HUES64 (cell line): ENCODE results near the gene SYTL3.
"Not testable (repeated sequence)": the region's sequence is repeated elsewhere in the genome, so short reads cannot be mapped to it uniquely, and the experiment has no call there.

Experiments
- H3K27ac ChIP-seq: 2 replicates; pipeline ENCODE4 v1.7.0; 2013; ENCODE audit warnings: low read depth, low read length, inconsistent platforms
- H3K27me3 ChIP-seq: 2 replicates; pipeline ENCODE4 v1.6.1; 2013; ENCODE audit warnings: mild to moderate bottlenecking, low read length; ENCODE audit not compliant: insufficient read depth
- H3K36me3 ChIP-seq: 2 replicates; pipeline ENCODE4 v1.6.1; 2013; ENCODE audit warnings: mild to moderate bottlenecking, low read length; ENCODE audit not compliant: insufficient read depth
- H3K4me1 ChIP-seq: 2 replicates; pipeline ENCODE4 v1.6.1; 2013; ENCODE audit warnings: mild to moderate bottlenecking, low read length, moderate library complexity; ENCODE audit not compliant: insufficient read depth
- H3K4me3 ChIP-seq: 2 replicates; pipeline ENCODE4 v1.5.1; 2013; ENCODE audit warnings: mild to moderate bottlenecking, low read length, moderate library complexity
- H3K9ac ChIP-seq: 2 replicates; pipeline ENCODE4 v1.6.1; 2013; ENCODE audit warnings: mild to moderate bottlenecking, low read depth, low read length
- H3K9me3 ChIP-seq: 2 replicates; pipeline ENCODE4 v1.6.1; 2013; ENCODE audit warnings: low read depth, low read length; ENCODE audit not compliant: insufficient read depth
- WGBS: fragments of 150-250, 120-280 bp; methylation state at CpG from one replicate; pipeline ENCODE4 v1.1.7; 2013; ENCODE audit warnings: missing lambda C conversion rate; 5-methylcytosine and 5-hydroxymethylcytosine counted together

The SYTL3 gene

GRCh38 chr6:158625881-158626305 is 24.0 kb upstream of the SYTL3 start:
- H3K9ac ChIP-seq = no peak overlapping the region
- peaks cover 8% of the 10 kb centered on the region for H3K4me1 ChIP-seq
- H3K27ac ChIP-seq = no peak overlapping the region
- H3K4me3 ChIP-seq = no peak overlapping the region
- H3K9me3 ChIP-seq = no peaks in the 10 kb centered on the region
- 95% methylated on average over 15 of the region's 15 CpGs for WGBS
- H3K36me3 ChIP-seq = peaks cover 69% of the 10 kb centered on the region
- no peaks in the 10 kb centered on the region for H3K27me3 ChIP-seq

DNA sequence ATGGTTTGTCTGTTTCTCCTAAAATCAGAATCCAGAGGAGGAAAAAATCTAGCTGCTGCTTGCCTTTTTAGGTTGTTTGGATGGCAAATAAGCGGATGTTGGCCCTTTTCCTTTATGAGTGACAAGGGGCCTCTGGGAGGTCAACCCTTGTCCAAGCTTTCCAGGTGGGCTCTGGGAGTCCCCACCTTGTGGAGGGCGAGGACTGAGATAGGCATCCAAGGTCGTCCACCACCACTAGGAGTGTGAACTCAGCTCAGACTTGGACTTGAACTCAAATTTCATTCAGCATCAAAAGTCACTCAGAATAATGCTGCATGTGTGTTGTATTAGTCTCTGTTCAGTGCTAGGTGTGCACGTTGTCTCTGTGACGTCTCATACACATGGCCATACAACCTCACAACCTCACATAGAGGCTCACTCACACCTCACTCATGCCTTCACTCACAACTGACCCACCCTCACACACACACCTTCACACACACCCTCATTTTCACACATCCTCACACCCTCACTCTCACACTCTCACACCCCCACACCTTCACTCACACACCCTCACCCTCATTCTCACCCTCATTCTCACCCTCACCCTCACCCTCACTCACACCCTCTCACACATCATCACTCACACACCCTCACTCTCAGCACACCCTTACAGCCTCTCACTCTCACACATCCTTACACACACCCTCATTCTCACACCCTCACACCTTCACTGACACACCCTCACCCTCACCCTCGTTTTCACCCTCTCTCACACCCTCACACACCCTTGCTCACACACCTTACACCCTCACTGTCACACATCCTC is 23.3 kb upstream of the SYTL3 start:
- Histone ChIP-seq H3K4me3 (no peak overlapping the region), H3K9ac (no peak overlapping the region), H3K36me3 (peaks cover 70% of the 10 kb centered on the region), H3K4me1 (peaks cover 8% of the 10 kb centered on the region), H3K9me3 (no peaks in the 10 kb centered on the region), H3K27me3 (no peaks in the 10 kb centered on the region), H3K27ac (no peak overlapping the region)
- 94% methylated on average over 6 of the region's 6 CpGs for WGBS

GRCh38 chr6:158627168-158627939 is 22.5 kb upstream of the SYTL3 start:
- Histone ChIP-seq H3K4me3 (no peak overlapping the region), H3K9me3 (no peaks in the 10 kb centered on the region), H3K4me1 (peaks cover 8% of the 10 kb centered on the region), H3K27me3 (no peaks in the 10 kb centered on the region), H3K36me3 (peaks cover 70% of the 10 kb centered on the region), H3K9ac (no peak overlapping the region), H3K27ac (no peak overlapping the region)
- 93% methylated on average over 20 of the region's 20 CpGs for WGBS

DNA sequence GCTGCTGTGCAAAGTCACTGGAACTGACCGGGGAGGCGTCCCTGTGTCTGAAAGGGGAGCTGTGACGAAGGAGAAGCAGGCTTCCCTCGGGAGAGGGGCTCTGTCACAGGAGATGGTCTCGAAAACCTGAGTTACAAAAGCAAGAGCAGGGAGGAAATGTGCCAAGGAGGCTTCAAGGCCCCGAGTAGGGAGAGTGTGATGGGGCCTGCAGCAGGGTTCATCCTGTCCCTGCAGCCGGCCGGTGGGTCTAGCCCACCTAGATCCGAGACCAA is 22.0 kb upstream of the SYTL3 start:
- Histone ChIP-seq H3K27ac (no peak overlapping the region), H3K4me1 (peaks cover 8% of the 10 kb centered on the region), H3K36me3 (peaks cover 69% of the 10 kb centered on the region), H3K27me3 (no peaks in the 10 kb centered on the region), H3K9me3 (no peaks in the 10 kb centered on the region), H3K9ac (no peak overlapping the region), H3K4me3 (no peak overlapping the region)
- 93% methylated on average over 9 of the region's 9 CpGs for WGBS

DNA sequence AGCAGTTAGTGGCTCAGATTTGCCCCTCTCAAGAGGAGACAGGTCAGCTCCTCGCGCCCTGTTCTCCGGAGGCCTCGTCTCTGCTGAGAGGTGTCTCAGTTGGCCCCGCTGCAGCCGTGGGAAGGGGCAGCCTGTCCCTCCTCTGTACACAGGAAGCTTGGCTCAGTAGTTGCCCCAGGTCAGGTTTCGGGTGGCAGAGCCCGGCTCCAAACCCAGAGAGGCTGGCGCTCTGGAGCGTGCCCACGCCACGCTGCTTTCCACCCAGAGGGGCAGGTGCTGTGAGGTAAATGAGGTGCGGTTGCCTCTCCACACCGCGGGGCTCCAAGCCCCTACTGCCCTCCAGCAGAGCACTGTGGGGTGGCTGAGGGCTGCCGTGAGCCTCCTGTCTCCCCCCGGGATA is 21.3 kb upstream of the SYTL3 start:
- H3K36me3 ChIP-seq = peaks cover 72% of the 10 kb centered on the region
- 93% methylated on average over 17 of the region's 17 CpGs for WGBS

DNA sequence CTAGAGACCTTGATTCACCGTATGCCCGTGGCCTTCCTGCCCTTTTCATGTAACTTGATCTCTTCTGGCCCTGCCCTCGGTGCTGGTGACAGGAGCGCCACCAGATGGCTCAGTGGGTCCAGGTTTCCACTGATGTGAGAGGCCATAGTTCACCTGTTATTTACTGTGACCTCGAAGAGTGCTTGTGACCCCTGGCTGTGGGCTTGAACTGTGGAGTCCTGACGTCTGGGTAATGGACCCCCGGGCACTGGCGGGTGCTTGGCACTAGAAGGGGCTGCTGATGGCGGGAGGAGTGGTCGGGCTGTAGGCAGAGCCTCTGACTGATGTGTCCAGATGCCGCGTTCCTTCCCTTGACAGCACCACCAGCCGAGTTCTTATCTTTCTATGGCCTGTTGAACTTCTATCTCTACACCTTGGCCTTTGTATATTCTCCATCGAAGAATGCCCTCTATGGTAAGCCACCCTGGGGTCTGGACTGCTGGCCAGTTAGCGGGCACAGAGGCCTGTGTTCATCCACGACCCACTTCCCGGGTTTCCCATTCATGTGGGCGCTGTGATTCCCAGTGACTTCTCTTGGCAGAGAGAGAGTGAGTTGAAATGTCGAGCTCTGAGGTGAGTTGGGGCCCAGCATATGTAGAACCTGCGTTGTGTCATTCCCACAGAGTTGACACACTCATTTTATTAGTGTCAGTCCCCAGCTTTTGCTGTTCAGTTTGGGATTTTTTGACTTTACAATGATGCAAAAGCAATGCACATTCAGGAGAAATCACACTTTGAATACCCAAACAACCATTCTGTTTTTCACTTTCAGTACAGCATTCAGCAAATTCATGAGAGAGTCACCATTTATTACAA is 20.3 kb upstream of the SYTL3 start:
- peaks cover 8% of the 10 kb centered on the region for H3K4me1 ChIP-seq
- H3K27ac ChIP-seq = no peak overlapping the region
- H3K9ac ChIP-seq = no peak overlapping the region
- H3K4me3 ChIP-seq = no peak overlapping the region
- H3K36me3 ChIP-seq = peaks cover 83% of the 10 kb centered on the region
- no peaks in the 10 kb centered on the region for H3K27me3 ChIP-seq
- WGBS = 88% methylated on average over 20 of the region's 20 CpGs
- H3K9me3 ChIP-seq = no peaks in the 10 kb centered on the region

More for the DNA sequence above, 21.3 kb upstream of the SYTL3 start:
- Histone ChIP-seq H3K27me3 (no peaks in the 10 kb centered on the region), H3K9ac (no peak overlapping the region), H3K27ac (no peak overlapping the region; the same call in 1 of the 2 replicates), H3K4me3 (no peak overlapping the region), H3K4me1 (peaks cover 8% of the 10 kb centered on the region), H3K9me3 (no peaks in the 10 kb centered on the region)

DNA sequence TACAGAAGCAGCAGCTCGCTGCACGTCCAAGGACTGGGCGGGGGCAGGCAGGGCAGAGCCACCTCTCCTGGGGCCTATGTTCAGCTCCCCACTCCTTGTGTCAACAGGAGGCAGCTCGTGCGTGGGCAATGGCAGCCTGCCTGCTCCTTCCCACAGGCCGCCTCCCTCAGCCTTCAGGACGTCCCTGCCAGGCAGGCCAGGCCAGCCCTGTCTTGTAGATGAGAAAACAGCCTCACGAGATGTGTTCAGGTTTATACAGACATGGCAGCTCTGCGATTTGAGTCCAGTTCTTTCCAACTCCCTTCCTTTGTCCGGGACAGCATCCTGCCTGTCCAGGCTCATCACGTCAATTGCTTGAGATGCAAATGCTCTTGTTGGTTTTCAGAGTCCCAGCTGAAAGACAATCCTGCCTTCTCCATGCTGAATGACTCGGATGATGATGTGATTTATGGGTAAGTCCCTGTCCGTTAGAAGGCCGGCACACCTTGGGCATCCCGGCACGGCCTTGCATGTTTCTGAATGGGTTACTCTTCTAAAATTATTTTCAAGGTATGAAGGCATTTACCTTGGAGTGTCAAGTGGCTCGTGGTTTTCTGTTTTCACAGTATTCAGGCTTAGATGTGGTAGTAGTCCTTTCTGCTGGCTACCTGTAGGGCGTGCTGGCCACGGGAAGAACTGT is 18.8 kb upstream of the SYTL3 start:
- H3K36me3 ChIP-seq = peaks cover 81% of the 10 kb centered on the region
- H3K4me3 ChIP-seq = no peak overlapping the region
- H3K27ac ChIP-seq = no peak overlapping the region
- H3K9ac ChIP-seq = no peak overlapping the region
- no peaks in the 10 kb centered on the region for H3K9me3 ChIP-seq
- peaks cover 8% of the 10 kb centered on the region for H3K4me1 ChIP-seq
- no peaks in the 10 kb centered on the region for H3K27me3 ChIP-seq
- WGBS = 93% methylated on average over 19 of the region's 19 CpGs

DNA sequence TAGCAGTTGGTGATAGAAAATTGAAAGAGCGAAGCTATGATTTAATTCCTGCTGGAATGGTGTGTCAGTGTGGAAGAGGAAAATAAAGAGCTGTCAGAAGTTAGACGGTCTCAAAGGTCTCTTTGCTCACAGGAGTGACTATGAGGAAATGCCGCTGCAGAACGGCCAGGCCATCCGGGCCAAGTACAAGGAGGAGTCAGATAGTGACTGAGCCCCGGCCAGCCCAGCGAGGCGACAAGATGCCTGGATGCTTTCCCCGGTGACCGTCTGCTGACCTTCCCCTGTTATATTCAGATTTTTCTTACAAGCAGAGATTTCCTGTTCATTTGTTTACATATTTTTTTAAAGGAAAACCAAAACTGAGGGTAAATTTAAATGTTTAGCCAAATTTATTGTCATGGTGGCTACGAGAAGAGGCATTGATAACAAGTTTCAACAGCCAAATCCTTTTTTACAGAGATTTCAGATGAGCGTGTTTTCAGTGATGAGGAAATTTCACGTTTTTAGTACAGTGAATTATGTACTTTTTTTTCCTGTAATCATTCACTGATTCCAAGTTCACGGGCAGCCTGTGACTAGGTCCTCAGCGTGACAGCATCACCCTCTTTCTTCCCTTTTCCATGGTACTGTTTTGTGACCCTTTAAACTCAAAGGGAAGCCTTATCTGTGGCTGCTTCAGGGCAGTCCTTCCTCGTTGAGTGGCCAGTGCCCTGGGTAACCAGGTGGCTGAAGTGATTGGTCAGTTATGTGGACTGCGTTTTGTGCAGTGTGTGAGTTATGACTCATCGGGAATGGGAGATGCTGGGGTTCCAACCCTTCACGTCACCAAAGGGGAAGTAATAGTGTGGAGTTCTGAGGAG is 17.9 kb upstream of the SYTL3 start:
- H3K9ac ChIP-seq = no peak overlapping the region

DNA sequence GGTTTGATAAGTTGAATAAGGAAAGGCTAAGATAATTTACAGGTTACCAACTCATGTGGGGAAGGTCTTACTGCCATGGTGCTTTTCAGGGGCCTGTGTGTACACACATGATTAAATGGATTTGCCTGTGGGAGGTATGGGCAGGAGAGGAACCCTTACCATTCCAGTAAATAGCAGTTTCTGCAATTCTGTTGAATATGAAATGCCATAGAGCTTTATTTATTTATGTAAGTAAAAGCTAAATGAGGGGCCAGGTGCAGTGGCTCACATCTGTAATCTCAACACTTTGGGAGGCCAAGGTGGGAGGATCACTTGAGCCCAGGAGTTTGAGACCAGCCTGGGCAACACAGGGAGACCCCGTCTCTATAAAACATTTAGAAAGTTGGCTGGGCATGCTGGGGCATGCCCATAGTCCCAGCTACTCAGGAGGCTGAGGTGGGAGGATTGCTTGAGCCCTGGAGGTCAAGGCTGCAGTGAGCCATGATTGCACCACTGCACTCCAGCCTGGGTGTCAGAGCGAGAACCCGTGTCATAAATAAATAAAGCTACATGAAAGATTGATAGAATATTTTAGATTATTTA is 17.2 kb upstream of the SYTL3 start:
- not testable (repeated sequence) for H3K9me3 ChIP-seq, H3K27ac ChIP-seq, H3K9ac ChIP-seq, H3K27me3 ChIP-seq, H3K4me3 ChIP-seq, H3K4me1 ChIP-seq
- H3K36me3 ChIP-seq = peaks cover 80% of the 10 kb centered on the region
- WGBS = 88% methylated on average over 1 of the region's 3 CpGs

More for the DNA sequence above, 17.9 kb upstream of the SYTL3 start:
- 89% methylated on average over 19 of the region's 19 CpGs for WGBS
- no peak overlapping the region for H3K4me3 ChIP-seq
- H3K36me3 ChIP-seq = peaks cover 81% of the 10 kb centered on the region
- peaks cover 8% of the 10 kb centered on the region for H3K4me1 ChIP-seq
- no peaks in the 10 kb centered on the region for H3K27me3 ChIP-seq
- no peak overlapping the region for H3K27ac ChIP-seq
- H3K9me3 ChIP-seq = no peaks in the 10 kb centered on the region

DNA sequence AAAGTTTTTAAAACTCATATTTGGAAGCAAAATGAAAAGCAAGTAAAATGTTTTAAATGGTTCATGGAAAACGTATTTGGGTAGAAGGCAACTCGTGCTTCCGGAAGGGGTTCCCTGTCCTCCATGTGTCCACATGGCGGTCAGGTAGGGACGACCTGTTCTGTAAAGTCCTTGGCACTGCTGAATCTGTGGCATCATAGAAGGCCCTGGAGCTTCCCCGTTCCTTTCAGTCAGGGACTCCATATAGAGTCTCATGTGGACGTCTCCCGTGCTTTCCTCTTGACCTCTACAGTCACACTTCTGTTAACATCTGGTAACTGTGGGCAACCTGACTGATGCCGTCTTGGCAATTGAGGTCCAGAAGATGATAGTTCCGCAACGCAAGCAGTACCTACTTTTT is 16.7 kb upstream of the SYTL3 start:
- WGBS = 94% methylated on average over 11 of the region's 11 CpGs
- Histone ChIP-seq H3K36me3 (peaks cover 77% of the 10 kb centered on the region), H3K27ac (no peak overlapping the region)

More for the DNA sequence above, 16.7 kb upstream of the SYTL3 start:
- Histone ChIP-seq H3K4me3 (no peak overlapping the region), H3K9me3 (no peaks in the 10 kb centered on the region), H3K4me1 (peaks cover 8% of the 10 kb centered on the region), H3K9ac (no peak overlapping the region), H3K27me3 (no peaks in the 10 kb centered on the region)
